Measurements from ENCODE around the gene NFXL1.
"Not testable (repeated sequence)": the region's sequence is repeated elsewhere in the genome, so short reads cannot be mapped to it uniquely, and the experiment has no call there.

NFXL1 gene

GRCh38 chr4:47914220-47914925 is at the start of gene NFXL1:
Gene NFXL1, minus strand, starts transcription at chr4:47914583. Its CDS starts 380 bp downstream, at chr4:47914203.
- peak within 1 kb of the TSS; percentile 91 for H3K4me3 ChIP-seq (ENCODE audit: low read depth, low read length)

GRCh38 chr4:47954677-47955076 is 40.3 kb upstream of the NFXL1 start:
- no peak overlapping the region for H3K4me3 ChIP-seq (ENCODE audit: low read depth, low read length)

- H3K4me3 ChIP-seq (ENCODE audit: low read depth, low read length) = no peak overlapping the region
These were observed 39.9 kb upstream of the NFXL1 start for GRCh38 chr4:47954245-47954644.

- no peak overlapping the region for H3K4me3 ChIP-seq (ENCODE audit: low read depth, low read length)
These were observed 31.7 kb upstream of the NFXL1 start for GRCh38 chr4:47945930-47946726.

- no peak overlapping the region for H3K4me3 ChIP-seq (ENCODE audit: low read depth, low read length)
These were observed 27.9 kb upstream of the NFXL1 start for GRCh38 chr4:47942081-47942819.

GRCh38 chr4:47939456-47939855 is 25.1 kb upstream of the NFXL1 start:
- H3K4me3 ChIP-seq (ENCODE audit: low read depth, low read length) = no peak overlapping the region

GRCh38 chr4:47936336-47936735 is 22.0 kb upstream of the NFXL1 start:
- no peak overlapping the region for H3K4me3 ChIP-seq (ENCODE audit: low read depth, low read length)

GRCh38 chr4:47933840-47934239 is 19.5 kb upstream of the NFXL1 start:
- H3K4me3 ChIP-seq (ENCODE audit: low read depth, low read length) = no peak overlapping the region

- H3K4me3 ChIP-seq (ENCODE audit: low read depth, low read length) = no peak overlapping the region
These were observed 16.8 kb upstream of the NFXL1 start for GRCh38 chr4:47930971-47931804.

- H3K4me3 ChIP-seq (ENCODE audit: low read depth, low read length) = no peak overlapping the region
These were observed 15.4 kb upstream of the NFXL1 start for GRCh38 chr4:47929682-47930201.

- H3K4me3 ChIP-seq (ENCODE audit: low read depth, low read length) = peak overlapping the region; percentile 14
These were observed 12.4 kb upstream of the NFXL1 start for GRCh38 chr4:47926667-47927258.

GRCh38 chr4:47923261-47923608 is 8.9 kb upstream of the NFXL1 start:
- H3K4me3 ChIP-seq (ENCODE audit: low read depth, low read length) = not testable (repeated sequence)

- H3K4me3 ChIP-seq (ENCODE audit: low read depth, low read length) = not testable (repeated sequence)
These were observed 8.3 kb upstream of the NFXL1 start for GRCh38 chr4:47922436-47923260.

GRCh38 chr4:47917163-47917562 is 2.8 kb upstream of the NFXL1 start:
- not testable (repeated sequence) for H3K4me3 ChIP-seq (ENCODE audit: low read depth, low read length)

- H3K4me3 ChIP-seq (ENCODE audit: low read depth, low read length) = no peak overlapping the region
These were observed 995 bp upstream of the NFXL1 start for GRCh38 chr4:47915378-47915777.

- H3K4me3 ChIP-seq (ENCODE audit: low read depth, low read length) = peak overlapping the region; percentile 91
These were observed 499 bp upstream of the NFXL1 start for GRCh38 chr4:47914926-47915237.

GRCh38 chr4:47913861-47914219 is 543 bp downstream of the NFXL1 start:
- H3K4me3 ChIP-seq (ENCODE audit: low read depth, low read length) = peak overlapping the region; percentile 91

- H3K4me3 ChIP-seq (ENCODE audit: low read depth, low read length) = peak overlapping the region; percentile 91
These were observed 1.1 kb downstream of the NFXL1 start for GRCh38 chr4:47913330-47913729.

- H3K4me3 ChIP-seq (ENCODE audit: low read depth, low read length) = no peak overlapping the region
These were observed 7.2 kb downstream of the NFXL1 start for GRCh38 chr4:47907089-47907646.
